GM21528 (cell line): Measurements from ENCODE around the gene RLN2.
"Not testable (repeated sequence)": the region's sequence is repeated elsewhere in the genome, so short reads cannot be mapped to it uniquely, and the experiment has no call there.

ENCODE experiments used
- ATAC-seq: cut with Tn5 transposase; IDR thresholded peaks from one replicate; pipeline ENCODE4 v1.9.1; 2021; ENCODE audit warnings: mild to moderate bottlenecking, moderate library complexity; ENCODE audit not compliant: unreplicated experiment, low FRiP score

RLN2 gene

GRCh38 chr9:5303840-5304795 is at the start of gene RLN2:
Gene RLN2 (minus strand): TSS chr9:5304716. CDS start chr9:5304580, 136 bp downstream.
- ATAC-seq: peak; percentile 99

GRCh38 chr9:5354184-5354583 is 49.7 kb upstream of the RLN2 start:
- no peak for ATAC-seq

GRCh38 chr9:5352637-5353248 is 48.2 kb upstream of the RLN2 start:
- no peak for ATAC-seq

GRCh38 chr9:5338992-5339981 is 34.8 kb upstream of the RLN2 start, which contains the start of gene RLN1:
Gene RLN1 (minus strand): TSS chr9:5339876. CDS start chr9:5339746, 130 bp downstream.
- ATAC-seq: peak; percentile 99

GRCh38 chr9:5336688-5337087 is 32.2 kb upstream of the RLN2 start:
- ATAC-seq: no peak

GRCh38 chr9:5331276-5331675 is 26.8 kb upstream of the RLN2 start:
- ATAC-seq: not testable (repeated sequence)

- ATAC-seq: no peak
These were observed 22.5 kb upstream of the RLN2 start for GRCh38 chr9:5326893-5327548.

GRCh38 chr9:5326187-5326586 is 21.7 kb upstream of the RLN2 start:
- no peak for ATAC-seq

GRCh38 chr9:5321601-5322000 is 17.1 kb upstream of the RLN2 start:
- not testable (repeated sequence) for ATAC-seq

- no peak for ATAC-seq
These were observed 16.5 kb upstream of the RLN2 start for GRCh38 chr9:5321058-5321457.

GRCh38 chr9:5316406-5316805 is 11.9 kb upstream of the RLN2 start:
- not testable (repeated sequence) for ATAC-seq

GRCh38 chr9:5315187-5315923 is 10.8 kb upstream of the RLN2 start:
- no peak for ATAC-seq

- ATAC-seq: no peak
These were observed 6.3 kb upstream of the RLN2 start for GRCh38 chr9:5310851-5311250.

- ATAC-seq: no peak
These were observed 1.2 kb upstream of the RLN2 start for GRCh38 chr9:5305741-5306140.

GRCh38 chr9:5301544-5301943 is 3.0 kb downstream of the RLN2 start:
- no peak for ATAC-seq

GRCh38 chr9:5292141-5292540 is 12.4 kb downstream of the RLN2 start:
- ATAC-seq: no peak

- ATAC-seq: no peak
These were observed 15.9 kb downstream of the RLN2 start for GRCh38 chr9:5288591-5288990.

GRCh38 chr9:5286262-5286661 is 18.3 kb downstream of the RLN2 start:
- ATAC-seq: no peak

GRCh38 chr9:5278486-5278885 is 26.0 kb downstream of the RLN2 start:
- ATAC-seq: no peak
